Measurements from ENCODE around the gene KDM5B. TPM values are rescaled to one million over a fixed set of nuclear protein-coding genes. Genes with fewer than 3 reads are reported as not detected.

Gene KDM5B
- total RNA-seq, 2 experiments from 2014 or later, result not detected

- ChIA-PET CTCF (ENCODE audit: unreplicated experiment) (no interaction called here), POLR2A (no interaction called here)
- Histone ChIP-seq H3K4me2 (ENCODE audit: low read length) (no peak overlapping the region), H3K36me3 (ENCODE audit: insufficient read depth, low read length) (no peaks in the 10 kb centered on the region), H3K4me1 (ENCODE audit: insufficient read depth, low read length, poor library complexity, severe bottlenecking) (no peaks in the 10 kb centered on the region), H3K9me3 (ENCODE audit: low read length) (no peaks in the 10 kb centered on the region), H3K79me2 (ENCODE audit: insufficient read depth, low read depth, low read length) (no peaks in the 10 kb centered on the region), H2AFZ (ENCODE audit: low read length) (no peak overlapping the region), H3K27ac (ENCODE audit: low read depth, low read length, poor library complexity, severe bottlenecking) (no peak overlapping the region), H3K9me2 (ENCODE audit: insufficient read depth, low read length) (no peaks in the 10 kb centered on the region), H3K4me3 (ENCODE audit: low read depth, low read length, poor library complexity, severe bottlenecking) (no peak overlapping the region), H4K20me1 (ENCODE audit: insufficient read depth, low read length) (no peaks in the 10 kb centered on the region)
- BruUV-seq (replicated peaks), result no TSS peak
- DNase-seq (ENCODE audit: low spot score), result no peak
- intact Hi-C loops (cut with micrococcal nuclease; ENCODE audit: unreplicated experiment), result no loop called here
- TF ChIP-seq EZH2phosphoT487 (IDR thresholded peaks at IDR 0.05; ENCODE audit: borderline replicate concordance, low read depth, low read length) (no peak), CTCF (conservative IDR thresholded peaks at IDR 0.05; ENCODE audit: low read length) (no peak)
Observed at GRCh38 chr1:202698276-202698675, 109.9 kb downstream of the KDM5B start.

- ChIA-PET CTCF (ENCODE audit: unreplicated experiment) (no interaction called here), POLR2A (no interaction called here)
- H3K4me3 ChIP-seq (ENCODE audit: low read depth, low read length, poor library complexity, severe bottlenecking), result no peak overlapping the region
- DNase-seq (ENCODE audit: low spot score), result no peak
- H4K20me1 ChIP-seq (ENCODE audit: insufficient read depth, low read length), result no peaks in the 10 kb centered on the region
- H3K4me2 ChIP-seq (ENCODE audit: low read length), result no peak overlapping the region
- no peak overlapping the region for H3K27ac ChIP-seq (ENCODE audit: low read depth, low read length, poor library complexity, severe bottlenecking)
- no peak overlapping the region for H2AFZ ChIP-seq (ENCODE audit: low read length)
- intact Hi-C loops (cut with micrococcal nuclease; ENCODE audit: unreplicated experiment), result no loop called here
- H3K36me3 ChIP-seq (ENCODE audit: insufficient read depth, low read length), result no peaks in the 10 kb centered on the region
- no peaks in the 10 kb centered on the region for H3K9me2 ChIP-seq (ENCODE audit: insufficient read depth, low read length)
- no peaks in the 10 kb centered on the region for H3K9me3 ChIP-seq (ENCODE audit: low read length)
- no peak for TF ChIP-seq CTCF (conservative IDR thresholded peaks at IDR 0.05; ENCODE audit: low read length)
- H3K79me2 ChIP-seq (ENCODE audit: insufficient read depth, low read depth, low read length), result no peaks in the 10 kb centered on the region
- no TSS peak for BruUV-seq (replicated peaks)
- no peaks in the 10 kb centered on the region for H3K4me1 ChIP-seq (ENCODE audit: insufficient read depth, low read length, poor library complexity, severe bottlenecking)
Observed at GRCh38 chr1:202697038-202697437, 111.2 kb downstream of the KDM5B start.

GRCh38 chr1:202694314-202694713 lies 113.9 kb downstream of the KDM5B start:
- CTCF ChIA-PET (ENCODE audit: unreplicated experiment), result no interaction called here
- H3K4me1 ChIP-seq (ENCODE audit: insufficient read depth, low read length, poor library complexity, severe bottlenecking), result no peaks in the 10 kb centered on the region

More at GRCh38 chr1:202694314-202694713, 113.9 kb downstream of the KDM5B start:
- H3K9me2 ChIP-seq (ENCODE audit: insufficient read depth, low read length), result no peaks in the 10 kb centered on the region
- H3K4me3 ChIP-seq (ENCODE audit: low read depth, low read length, poor library complexity, severe bottlenecking), result no peak overlapping the region
- no peaks in the 10 kb centered on the region for H3K79me2 ChIP-seq (ENCODE audit: insufficient read depth, low read depth, low read length)
- no TSS peak for BruUV-seq (replicated peaks)
- H3K27ac ChIP-seq (ENCODE audit: low read depth, low read length, poor library complexity, severe bottlenecking), result no peak overlapping the region
- POLR2A ChIA-PET, result no interaction called here
- H3K4me2 ChIP-seq (ENCODE audit: low read length), result no peak overlapping the region
- TF ChIP-seq CTCF (conservative IDR thresholded peaks at IDR 0.05; ENCODE audit: low read length), result no peak
- no peak for TF ChIP-seq EZH2phosphoT487 (IDR thresholded peaks at IDR 0.05; ENCODE audit: borderline replicate concordance, low read depth, low read length)
- no peaks in the 10 kb centered on the region for H3K9me3 ChIP-seq (ENCODE audit: low read length)
- no peak overlapping the region for H2AFZ ChIP-seq (ENCODE audit: low read length)
- no peaks in the 10 kb centered on the region for H4K20me1 ChIP-seq (ENCODE audit: insufficient read depth, low read length)
- no peak for DNase-seq (ENCODE audit: low spot score)
- intact Hi-C loops (cut with micrococcal nuclease; ENCODE audit: unreplicated experiment), result no loop called here
- H3K36me3 ChIP-seq (ENCODE audit: insufficient read depth, low read length), result no peaks in the 10 kb centered on the region
